HUES6 (cell line): ENCODE measurements around the gene ANKRD6.

Experiments
- H3K27ac ChIP-seq: 2 replicates; pipeline ENCODE4 v1.7.0; 2013; ENCODE audit warnings: low read depth, mild to moderate bottlenecking, low read length, inconsistent platforms
- H3K27me3 ChIP-seq: 2 replicates; pipeline ENCODE4 v1.6.1; 2013; ENCODE audit warnings: low read length; ENCODE audit not compliant: control insufficient read depth, insufficient read depth
- H3K36me3 ChIP-seq: 2 replicates; pipeline ENCODE4 v1.6.1; 2013; ENCODE audit warnings: low read length; ENCODE audit not compliant: control insufficient read depth, insufficient read depth
- H3K4me1 ChIP-seq: 2 replicates; pipeline ENCODE4 v1.6.1; 2013; ENCODE audit warnings: low read length; ENCODE audit not compliant: control insufficient read depth, insufficient read depth
- H3K4me3 ChIP-seq: 2 replicates; pipeline ENCODE4 v1.5.1; 2013; ENCODE audit warnings: low read depth, low read length
- H3K9ac ChIP-seq: one replicate; pipeline ENCODE4 v1.6.1; 2013; ENCODE audit warnings: mild to moderate bottlenecking, low read length
- H3K9me3 ChIP-seq: 2 replicates; pipeline ENCODE4 v1.6.1; 2013; ENCODE audit warnings: low read depth, low read length; ENCODE audit not compliant: control insufficient read depth, insufficient read depth

The ANKRD6 gene

DNA sequence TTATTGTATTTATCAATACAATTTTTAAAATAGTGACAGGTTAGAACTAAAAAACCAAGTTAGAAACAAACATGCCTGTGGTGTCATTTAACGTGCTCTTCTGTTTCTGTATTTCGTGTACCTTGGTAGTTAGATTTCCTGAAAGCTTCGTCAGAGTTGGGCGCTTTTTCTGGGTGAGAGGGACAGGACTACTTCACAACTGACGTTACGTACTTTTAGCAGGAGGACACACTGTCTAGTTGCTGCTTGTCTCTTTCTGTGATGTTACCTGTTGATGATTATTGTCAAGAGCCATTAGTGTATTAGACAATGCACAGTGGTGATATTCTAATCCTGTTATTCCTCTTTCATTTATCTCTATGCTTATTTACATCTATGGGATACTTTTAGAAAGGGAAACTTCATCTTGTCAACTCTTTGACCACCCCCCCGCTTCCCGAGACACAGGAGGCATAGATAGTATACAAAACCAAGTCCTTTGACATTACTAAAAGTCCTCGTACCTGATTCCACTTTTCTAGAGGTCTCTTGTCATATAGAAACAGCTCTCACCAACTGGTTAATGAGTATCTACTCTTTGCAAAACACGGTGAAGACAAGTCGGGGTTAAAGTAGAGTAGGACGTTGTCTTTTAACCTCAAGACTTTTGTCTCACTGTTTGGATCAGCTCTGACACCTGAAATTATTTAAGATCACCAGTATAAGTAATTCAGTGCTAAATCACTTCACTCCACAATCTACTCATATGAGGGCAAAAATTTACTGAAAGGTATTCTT, 109.3 kb downstream of the ANKRD6 start:
- no peak overlapping the region for H3K4me3 ChIP-seq
- H3K27me3 ChIP-seq = no peaks in the 10 kb centered on the region
- no peaks in the 10 kb centered on the region for H3K36me3 ChIP-seq
- no peak overlapping the region for H3K27ac ChIP-seq
- no peaks in the 10 kb centered on the region for H3K9me3 ChIP-seq
- H3K9ac ChIP-seq = no peak overlapping the region
- H3K4me1 ChIP-seq = no peaks in the 10 kb centered on the region

DNA sequence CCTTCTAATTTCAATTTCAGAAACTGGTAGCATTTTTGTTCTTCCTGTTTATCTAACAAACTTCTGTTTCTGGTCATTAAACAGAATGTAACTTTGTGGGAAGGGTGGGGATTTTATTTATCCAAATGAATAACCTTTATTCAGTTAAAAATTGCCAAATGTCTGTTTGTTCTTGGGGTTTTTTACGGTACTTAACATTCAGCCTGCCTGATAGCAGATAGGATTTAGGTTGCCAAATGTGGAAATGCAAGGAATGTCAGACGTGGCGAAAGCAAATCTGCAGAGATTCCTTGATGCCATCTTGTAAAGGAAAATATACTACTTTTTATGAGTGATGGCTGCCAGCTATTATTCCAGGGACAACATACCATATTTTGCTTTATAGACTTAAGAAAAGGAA, 109.9 kb downstream of the ANKRD6 start:
- Histone ChIP-seq H3K36me3 (no peaks in the 10 kb centered on the region), H3K27me3 (no peaks in the 10 kb centered on the region), H3K9me3 (no peaks in the 10 kb centered on the region), H3K4me3 (no peak overlapping the region), H3K9ac (no peak overlapping the region), H3K27ac (no peak overlapping the region), H3K4me1 (no peaks in the 10 kb centered on the region)

DNA sequence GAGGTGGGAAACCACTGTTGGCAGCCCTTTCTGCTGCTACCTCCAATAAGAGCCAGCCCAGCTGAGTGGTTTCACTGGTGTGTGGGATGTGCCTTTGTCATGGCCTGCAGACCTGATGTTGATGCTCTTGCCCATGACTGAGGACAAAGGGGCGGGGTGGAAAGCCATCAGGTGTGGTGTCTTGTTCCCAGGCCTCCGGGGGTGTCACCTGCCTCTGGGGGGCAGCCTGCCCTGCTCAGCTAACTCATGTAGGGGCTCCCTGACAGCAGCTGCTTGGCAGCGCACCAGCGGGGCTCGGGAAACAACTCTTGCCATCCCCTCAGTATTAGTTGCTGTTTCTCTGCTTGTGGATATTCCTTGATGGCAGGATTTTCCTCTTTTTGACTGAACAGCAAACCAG, 114.3 kb downstream of the ANKRD6 start:
- Histone ChIP-seq H3K4me1 (no peaks in the 10 kb centered on the region), H3K9me3 (no peaks in the 10 kb centered on the region), H3K9ac (no peak overlapping the region)

DNA sequence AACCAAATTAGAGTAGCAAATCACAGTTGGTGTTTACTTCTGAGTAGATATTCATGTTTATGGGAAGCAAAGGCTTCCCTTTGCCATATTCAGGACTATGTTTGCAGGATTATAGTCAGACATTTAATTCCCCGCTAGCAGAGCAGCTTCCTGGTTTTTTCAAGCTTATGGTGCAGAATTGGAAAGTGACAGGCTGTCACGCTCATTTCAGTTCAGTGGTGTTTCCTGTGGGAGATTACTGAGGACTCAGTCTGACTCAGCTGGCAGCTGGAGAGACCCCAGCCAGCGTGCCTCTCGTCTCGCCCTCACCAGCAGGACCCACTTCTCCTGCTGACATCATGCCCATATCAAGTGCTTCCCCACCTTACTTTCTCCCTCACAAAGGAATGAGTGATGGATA, 120.5 kb downstream of the ANKRD6 start:
- Histone ChIP-seq H3K27me3 (no peaks in the 10 kb centered on the region), H3K4me3 (no peak overlapping the region), H3K4me1 (peaks cover 15% of the 10 kb centered on the region), H3K9ac (no peak overlapping the region), H3K27ac (no peak overlapping the region), H3K9me3 (peaks cover 15% of the 10 kb centered on the region), H3K36me3 (no peaks in the 10 kb centered on the region)

More for the DNA sequence above, 114.3 kb downstream of the ANKRD6 start:
- H3K27me3 ChIP-seq = no peaks in the 10 kb centered on the region
- H3K27ac ChIP-seq = no peak overlapping the region
- H3K4me3 ChIP-seq = no peak overlapping the region
- H3K36me3 ChIP-seq = no peaks in the 10 kb centered on the region

DNA sequence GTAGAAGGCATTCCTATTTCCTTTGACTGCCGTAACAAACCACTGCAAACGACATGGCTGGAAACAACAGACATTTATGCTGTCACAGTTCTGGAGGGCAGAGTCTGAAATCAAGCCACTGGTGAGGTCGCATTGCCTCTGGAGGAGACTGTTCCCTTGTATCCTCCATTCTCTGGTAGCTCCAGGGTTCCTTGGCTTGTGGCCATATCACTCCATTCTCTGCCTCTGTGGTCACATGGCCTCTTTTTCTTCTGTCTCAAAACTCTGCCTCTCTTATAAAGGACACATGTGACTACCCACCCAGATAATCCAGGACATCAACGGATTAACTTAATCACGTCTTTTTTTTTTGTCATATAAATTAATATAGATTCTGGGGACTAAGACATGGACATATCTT, 121.2 kb downstream of the ANKRD6 start:
- Histone ChIP-seq H3K27ac (no peak overlapping the region), H3K9ac (no peak overlapping the region), H3K27me3 (no peaks in the 10 kb centered on the region), H3K36me3 (no peaks in the 10 kb centered on the region), H3K4me1 (peaks cover 15% of the 10 kb centered on the region), H3K4me3 (no peak overlapping the region), H3K9me3 (peaks cover 17% of the 10 kb centered on the region)

DNA sequence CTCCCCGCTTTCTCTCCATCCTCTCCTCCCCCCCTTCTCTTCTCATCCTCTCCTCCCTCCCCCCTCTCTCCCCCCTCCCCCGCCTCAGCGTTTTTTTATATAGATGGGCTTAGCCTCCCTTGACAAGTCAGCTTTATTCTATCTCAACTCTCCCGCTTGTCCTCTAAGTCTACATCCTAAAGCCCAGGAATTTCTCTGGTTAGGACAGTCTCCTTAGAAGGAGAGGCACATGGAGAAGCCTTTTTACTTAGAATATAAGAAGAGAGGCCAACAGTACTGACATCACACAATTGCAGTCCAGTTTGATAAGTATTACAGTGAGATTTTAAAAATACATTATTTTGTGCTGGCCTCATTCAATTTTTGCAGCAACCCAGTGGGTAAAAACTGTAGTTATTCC, 122.1 kb downstream of the ANKRD6 start:
- H3K27me3 ChIP-seq = no peaks in the 10 kb centered on the region

DNA sequence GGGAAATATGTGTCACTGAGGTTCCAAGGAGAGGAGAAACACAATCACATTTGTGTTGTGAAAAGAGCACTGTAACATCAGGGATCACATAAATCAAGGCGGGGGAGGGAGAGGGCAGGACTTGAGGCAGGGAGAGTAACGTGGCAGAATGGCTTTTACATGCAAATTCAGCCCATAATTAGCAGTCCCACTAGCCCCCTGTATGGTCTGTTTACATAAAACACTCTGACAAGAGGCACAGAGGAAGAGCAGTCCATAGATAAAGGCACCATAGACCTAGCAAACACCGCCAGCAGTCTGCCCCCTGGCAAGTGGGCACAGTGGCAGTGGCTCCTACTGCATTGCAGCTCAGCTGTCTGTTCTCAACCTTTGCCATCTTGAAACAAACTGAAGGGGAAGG, 122.9 kb downstream of the ANKRD6 start:
- Histone ChIP-seq H3K9ac (no peak overlapping the region), H3K9me3 (peaks cover 17% of the 10 kb centered on the region), H3K4me1 (peaks cover 15% of the 10 kb centered on the region), H3K27ac (no peak overlapping the region), H3K27me3 (no peaks in the 10 kb centered on the region), H3K36me3 (no peaks in the 10 kb centered on the region), H3K4me3 (peak overlapping the region; percentile 14; the same call in 1 of the 2 replicates)

More for the DNA sequence above, 122.1 kb downstream of the ANKRD6 start:
- H3K4me3 ChIP-seq = no peak overlapping the region
- no peak overlapping the region for H3K9ac ChIP-seq
- peaks cover 15% of the 10 kb centered on the region for H3K4me1 ChIP-seq
- H3K9me3 ChIP-seq = peaks cover 17% of the 10 kb centered on the region
- H3K36me3 ChIP-seq = no peaks in the 10 kb centered on the region
- no peak overlapping the region for H3K27ac ChIP-seq

DNA sequence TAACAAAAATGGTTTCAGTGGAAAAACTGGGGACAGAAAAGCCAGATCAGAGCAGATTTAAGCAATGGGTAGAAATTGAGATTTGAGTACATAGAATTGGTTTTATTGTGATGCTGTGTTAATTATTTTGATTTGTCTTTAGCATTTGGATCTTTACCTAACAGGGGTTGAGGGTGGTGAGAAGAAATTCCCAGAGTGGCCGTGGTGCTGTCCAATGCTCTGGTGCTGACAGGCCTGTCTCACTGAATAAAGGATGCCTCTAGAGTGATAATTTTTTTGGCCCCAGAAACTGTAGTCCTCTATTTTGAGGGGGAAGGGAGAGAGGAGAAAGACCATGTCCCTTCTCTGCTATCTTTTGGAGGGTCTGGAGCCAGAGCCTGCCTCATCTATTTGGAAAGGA, 126.5 kb downstream of the ANKRD6 start:
- no peak overlapping the region for H3K27ac ChIP-seq

DNA sequence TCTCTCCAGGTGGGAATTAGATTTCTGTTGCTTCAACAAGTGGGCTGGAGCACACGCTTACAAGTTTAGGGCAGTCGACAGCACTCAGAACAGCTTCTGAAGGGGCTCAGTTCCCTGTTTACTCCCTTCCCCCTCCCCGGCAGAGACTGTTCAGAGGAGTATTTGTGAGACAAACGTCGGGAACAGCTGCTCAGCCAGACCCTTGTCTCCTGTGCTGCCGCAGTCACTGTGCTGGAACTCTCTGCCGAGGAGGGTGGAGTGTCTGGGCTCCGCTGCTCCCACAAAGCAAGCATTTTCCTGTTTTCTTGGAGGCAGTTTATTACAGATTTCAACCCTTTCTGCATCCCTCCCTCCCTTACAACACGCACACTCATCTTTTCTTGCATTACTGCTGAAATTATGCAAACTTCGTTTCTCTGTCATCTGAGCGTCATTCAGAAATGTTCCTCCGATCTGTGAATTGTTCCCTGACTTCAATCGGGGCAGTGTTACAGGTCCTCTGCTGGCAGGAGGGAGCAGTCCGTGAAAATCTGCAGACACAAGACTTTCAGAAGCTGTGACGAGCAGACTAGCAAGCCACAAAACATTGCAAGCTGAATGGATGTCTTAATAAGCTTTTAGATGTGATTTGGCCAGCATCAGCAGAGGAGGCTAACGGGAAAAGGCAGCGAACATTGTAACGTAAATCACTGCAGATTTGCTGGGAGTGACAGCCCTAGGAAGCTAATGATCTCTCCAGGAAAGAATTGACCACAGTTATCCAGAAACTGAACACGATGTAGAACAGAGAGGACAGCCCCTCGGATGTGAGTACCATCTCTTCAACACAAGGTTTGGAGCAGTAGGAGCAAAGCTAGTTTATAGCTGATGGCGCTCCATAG, 129.4 kb downstream of the ANKRD6 start:
- Histone ChIP-seq H3K27me3 (no peaks in the 10 kb centered on the region), H3K4me1 (peaks cover 12% of the 10 kb centered on the region), H3K9me3 (peaks cover 12% of the 10 kb centered on the region), H3K4me3 (no peak overlapping the region), H3K9ac (no peak overlapping the region), H3K27ac (no peak overlapping the region), H3K36me3 (no peaks in the 10 kb centered on the region)

More for the DNA sequence above, 126.5 kb downstream of the ANKRD6 start:
- Histone ChIP-seq H3K36me3 (no peaks in the 10 kb centered on the region), H3K9me3 (peaks cover 17% of the 10 kb centered on the region), H3K4me1 (peaks cover 26% of the 10 kb centered on the region), H3K4me3 (no peak overlapping the region), H3K9ac (no peak overlapping the region), H3K27me3 (no peaks in the 10 kb centered on the region)

DNA sequence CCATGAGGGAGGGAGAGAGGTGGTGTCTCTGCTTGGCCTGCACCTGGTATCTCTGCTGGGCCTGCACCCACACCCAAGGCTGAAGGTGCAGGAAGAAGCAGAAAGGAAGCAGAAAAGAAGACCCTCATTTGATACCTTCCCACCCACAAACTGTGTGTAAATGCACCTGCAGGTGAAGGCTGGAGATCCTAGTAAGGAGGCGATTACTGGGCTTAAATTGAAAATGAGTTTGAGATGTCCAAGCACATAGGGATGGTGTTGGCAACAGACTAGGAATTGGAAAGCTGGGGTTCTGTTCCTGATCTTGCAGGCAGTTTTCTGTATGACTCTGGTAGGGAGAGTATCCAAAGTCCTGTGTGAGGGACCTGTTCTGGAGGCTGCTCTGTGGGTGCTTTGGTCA, 130.9 kb downstream of the ANKRD6 start:
- Histone ChIP-seq H3K9me3 (no peaks in the 10 kb centered on the region; the same call in 1 of the 2 replicates), H3K27ac (no peak overlapping the region), H3K36me3 (no peaks in the 10 kb centered on the region), H3K4me3 (no peak overlapping the region), H3K4me1 (peaks cover 12% of the 10 kb centered on the region), H3K27me3 (no peaks in the 10 kb centered on the region), H3K9ac (no peak overlapping the region)
